H9 (cell line): ENCODE data around the gene SCAMP5. TPM values are rescaled to one million over a fixed set of nuclear protein-coding genes. Genes with fewer than 3 reads are reported as not detected.

ENCODE experiments used
- DNase-seq: peaks from one replicate; pipeline ENCODE4 v3.0.0-alpha.2; 2017
- H2AFZ ChIP-seq: one replicate; pipeline ENCODE4 v1.6.1; 2013; ENCODE audit warnings: mild to moderate bottlenecking, low read length, control low read depth, moderate library complexity
- H2AK5ac ChIP-seq: 2 replicates; pipeline ENCODE4 v1.6.1; 2013; ENCODE audit warnings: low read length, control low read depth, mixed read lengths; ENCODE audit not compliant: insufficient read length
- H2BK120ac ChIP-seq: one replicate; pipeline ENCODE4 v1.6.1; 2013; ENCODE audit warnings: low read depth, mild to moderate bottlenecking, low read length, control low read depth, inconsistent platforms; ENCODE audit not compliant: poor library complexity, severe bottlenecking
- H2BK12ac ChIP-seq: 2 replicates; pipeline ENCODE4 v1.6.1; 2013; ENCODE audit warnings: low read length, control low read depth, mixed read lengths, low read depth; ENCODE audit not compliant: insufficient read length
- H2BK15ac ChIP-seq: 2 replicates; pipeline ENCODE4 v1.6.1; 2013; ENCODE audit warnings: low read depth, low read length, control low read depth
- H2BK20ac ChIP-seq: one replicate; pipeline ENCODE4 v1.6.1; 2013; ENCODE audit warnings: low read depth, mild to moderate bottlenecking, low read length, control low read depth, inconsistent platforms; ENCODE audit not compliant: poor library complexity, severe bottlenecking
- H2BK5ac ChIP-seq: 2 replicates; pipeline ENCODE4 v1.6.1; 2013; ENCODE audit warnings: low read length, control low read depth, mixed read lengths; ENCODE audit not compliant: insufficient read length
- H3K14ac ChIP-seq: 2 replicates; pipeline ENCODE4 v1.6.1; 2013; ENCODE audit warnings: low read length, control low read depth; ENCODE audit not compliant: insufficient read depth
- H3K18ac ChIP-seq: 2 replicates; pipeline ENCODE4 v1.6.1; 2013; ENCODE audit warnings: low read depth, mild to moderate bottlenecking, mixed read lengths, low read length, control low read depth; ENCODE audit not compliant: insufficient read length
- H3K23ac ChIP-seq: 2 replicates; pipeline ENCODE4 v1.6.1; 2013; ENCODE audit warnings: low read length, control low read depth, mixed read lengths, low read depth; ENCODE audit not compliant: insufficient read length
- H3K23me2 ChIP-seq: 2 replicates; pipeline ENCODE4 v1.6.1; 2013; ENCODE audit warnings: low read depth, mild to moderate bottlenecking, mixed read lengths, low read length, control low read depth; ENCODE audit not compliant: insufficient read length, poor library complexity, severe bottlenecking
- H3K27ac ChIP-seq: 2 replicates; pipeline ENCODE4 v1.5.1; 2013; ENCODE audit warnings: low read length, control low read depth, mixed read lengths, low read depth; ENCODE audit not compliant: insufficient read length
- H3K27me3 ChIP-seq: 2 replicates; pipeline ENCODE4 v1.6.1; 2013; ENCODE audit warnings: low read length, control low read depth, inconsistent platforms; ENCODE audit not compliant: insufficient read depth
- H3K4ac ChIP-seq: 2 replicates; pipeline ENCODE4 v1.6.1; 2013; ENCODE audit warnings: low read depth, mild to moderate bottlenecking, control low read depth, inconsistent platforms, low read length, moderate library complexity
- H3K4me1 ChIP-seq: 2 replicates; pipeline ENCODE4 v1.6.1; 2013; ENCODE audit warnings: low read length, control low read depth, inconsistent platforms; ENCODE audit not compliant: insufficient read depth
- H3K4me2 ChIP-seq: 2 replicates; pipeline ENCODE4 v1.6.1; 2013; ENCODE audit warnings: low read length, control low read depth, mixed read lengths; ENCODE audit not compliant: insufficient read length, insufficient read depth
- H3K56ac ChIP-seq: 2 replicates; pipeline ENCODE4 v1.6.1; 2013; ENCODE audit warnings: low read depth, mild to moderate bottlenecking, mixed read lengths, low read length, control low read depth; ENCODE audit not compliant: insufficient read length
- H3K79me1 ChIP-seq: 2 replicates; pipeline ENCODE4 v1.6.1; 2013; ENCODE audit warnings: low read depth, mild to moderate bottlenecking, moderate library complexity, low read length, control low read depth, inconsistent platforms; ENCODE audit not compliant: insufficient read depth, poor library complexity, severe bottlenecking
- H3K79me2 ChIP-seq: 2 replicates; pipeline ENCODE4 v1.6.1; 2013; ENCODE audit warnings: low read length, control low read depth, inconsistent platforms; ENCODE audit not compliant: insufficient read depth
- H3K9ac ChIP-seq: 2 replicates; pipeline ENCODE4 v1.6.1; 2013; ENCODE audit warnings: low read length, control low read depth, mixed read lengths; ENCODE audit not compliant: insufficient read length; ENCODE audit errors: extremely low read depth
- H3K9me3 ChIP-seq: one replicate; pipeline ENCODE4 v1.6.1; 2013; ENCODE audit warnings: low read depth, low read length, inconsistent platforms; ENCODE audit not compliant: control insufficient read depth
- H3T11ph ChIP-seq: one replicate; pipeline ENCODE4 v1.6.1; 2013; ENCODE audit warnings: mild to moderate bottlenecking, low read length, control low read depth, inconsistent platforms
- H4K20me1 ChIP-seq: one replicate; pipeline ENCODE4 v1.6.1; 2013; ENCODE audit not compliant: control insufficient read depth, insufficient read length, insufficient read depth
- H4K5ac ChIP-seq: 2 replicates; pipeline ENCODE4 v1.6.1; 2013; ENCODE audit warnings: low read depth, mild to moderate bottlenecking, mixed read lengths, low read length, control low read depth; ENCODE audit not compliant: insufficient read length
- H4K8ac ChIP-seq: replicated peaks from 2 replicates; pipeline ENCODE4 v1.6.1; 2013; ENCODE audit warnings: low read length, control low read depth, mixed read lengths, low read depth; ENCODE audit not compliant: insufficient read length
- H4K91ac ChIP-seq: 2 replicates; pipeline ENCODE4 v1.6.1; 2013; ENCODE audit warnings: low read depth, mild to moderate bottlenecking, moderate library complexity, mixed read lengths, low read length, control low read depth; ENCODE audit not compliant: insufficient read length
- H3K27ac Mint-ChIP-seq, 3 experiments: 2 replicates in 2 of 3; 3 replicates in 1 of 3; pipeline ENCODE4 v1.8.0; 2020 to 2021; ENCODE audit warnings: mixed read lengths in 3 of 3, mild to moderate bottlenecking in 1 of 3, moderate library complexity in 1 of 3
- H3K27me3 Mint-ChIP-seq: 2 replicates; pipeline ENCODE4 v1.8.0; 2021; ENCODE audit warnings: low read depth, mild to moderate bottlenecking, moderate library complexity, mixed read lengths
- H3K36me3 Mint-ChIP-seq, 3 experiments: 2 replicates in 2 of 3; 3 replicates in 1 of 3; pipeline ENCODE4 v1.8.0; 2020 to 2021; ENCODE audit warnings: low read depth in 3 of 3, mixed read lengths in 3 of 3; ENCODE audit not compliant: insufficient read depth in 1 of 3
- H3K4me1 Mint-ChIP-seq, 2 experiments: 2 replicates each; pipeline ENCODE4 v1.8.0; 2020; ENCODE audit warnings: mixed read lengths in 2 of 2
- H3K4me3 Mint-ChIP-seq, 2 experiments: 2 replicates in 1 of 2; 3 replicates in 1 of 2; pipeline ENCODE4 v1.8.0; 2020 to 2021; ENCODE audit warnings: mild to moderate bottlenecking in 2 of 2, mixed read lengths in 2 of 2, moderate library complexity in 1 of 2
- H3K9me3 Mint-ChIP-seq, 2 experiments: 2 replicates in 1 of 2; 3 replicates in 1 of 2; pipeline ENCODE4 v1.8.0; 2020; ENCODE audit warnings: mild to moderate bottlenecking in 2 of 2, mixed read lengths in 2 of 2, moderate library complexity in 1 of 2
- WGBS: extraction: QIAGEN DNeasy Blood & Tissue Kit; methylation state at CpG from one replicate; pipeline ENCODE4 v1.1.7; 2013; ENCODE audit warnings: missing lambda C conversion rate, low lambda C conversion rate, mixed read lengths; ENCODE audit not compliant: insufficient read length; ENCODE audit errors: extremely low coverage; 5-methylcytosine and 5-hydroxymethylcytosine counted together
- total RNA-seq: library from RNA; stranded (reverse); gene quantifications from 2 replicates; pipeline ENCODE4 v1.2.1, GENCODE V29; 2021
- TF ChIP-seq, protein P1 (sequence below): fragments of 200-600 bp; sonication (generic); conservative IDR thresholded peaks from 3 replicates; pipeline ENCODE4 v1.8.0; 2021; ENCODE audit warnings: antibody characterized with exemption, mild to moderate bottlenecking

The SCAMP5 gene
- total RNA-seq, 1 experiment from 2014 or later: 47.8 TPM

DNA sequence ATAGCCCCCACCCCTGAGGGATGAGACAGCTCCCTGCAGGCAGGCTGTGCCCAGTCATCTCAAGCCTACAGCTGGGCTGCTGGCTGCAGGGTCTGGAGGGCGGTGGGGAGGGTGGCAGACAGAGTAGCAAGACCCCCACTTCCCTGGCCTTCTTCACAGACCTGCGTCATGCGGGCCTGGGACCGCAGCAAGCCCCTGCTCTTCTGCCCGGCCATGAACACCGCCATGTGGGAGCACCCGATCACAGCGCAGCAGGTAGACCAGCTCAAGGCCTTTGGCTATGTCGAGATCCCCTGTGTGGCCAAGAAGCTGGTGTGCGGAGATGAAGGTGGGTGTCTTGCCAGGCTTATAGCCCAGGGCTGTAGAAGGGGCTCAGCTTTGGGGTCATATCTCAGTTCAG, 53.0 kb downstream of the SCAMP5 start:
- no peak overlapping the region for H2BK5ac ChIP-seq
- no peak overlapping the region for H3T11ph ChIP-seq
- no peak overlapping the region for H4K5ac ChIP-seq
- DNase-seq: no peak
- peaks cover 15 to 28% (median 25%) of the 10 kb centered on the region in 3 experiments; a peak in 6 of 7 replicates for H3K36me3 Mint-ChIP-seq
- H2AFZ ChIP-seq: no peak overlapping the region
- no peaks in the 10 kb centered on the region for H3K9me3 ChIP-seq
- no peaks in the 10 kb centered on the region for H4K20me1 ChIP-seq
- no peaks in the 10 kb centered on the region for H3K27me3 Mint-ChIP-seq
- no peak overlapping the region for H3K4ac ChIP-seq
- no peak overlapping the region for H3K4me2 ChIP-seq
- TF ChIP-seq, protein P1, sequence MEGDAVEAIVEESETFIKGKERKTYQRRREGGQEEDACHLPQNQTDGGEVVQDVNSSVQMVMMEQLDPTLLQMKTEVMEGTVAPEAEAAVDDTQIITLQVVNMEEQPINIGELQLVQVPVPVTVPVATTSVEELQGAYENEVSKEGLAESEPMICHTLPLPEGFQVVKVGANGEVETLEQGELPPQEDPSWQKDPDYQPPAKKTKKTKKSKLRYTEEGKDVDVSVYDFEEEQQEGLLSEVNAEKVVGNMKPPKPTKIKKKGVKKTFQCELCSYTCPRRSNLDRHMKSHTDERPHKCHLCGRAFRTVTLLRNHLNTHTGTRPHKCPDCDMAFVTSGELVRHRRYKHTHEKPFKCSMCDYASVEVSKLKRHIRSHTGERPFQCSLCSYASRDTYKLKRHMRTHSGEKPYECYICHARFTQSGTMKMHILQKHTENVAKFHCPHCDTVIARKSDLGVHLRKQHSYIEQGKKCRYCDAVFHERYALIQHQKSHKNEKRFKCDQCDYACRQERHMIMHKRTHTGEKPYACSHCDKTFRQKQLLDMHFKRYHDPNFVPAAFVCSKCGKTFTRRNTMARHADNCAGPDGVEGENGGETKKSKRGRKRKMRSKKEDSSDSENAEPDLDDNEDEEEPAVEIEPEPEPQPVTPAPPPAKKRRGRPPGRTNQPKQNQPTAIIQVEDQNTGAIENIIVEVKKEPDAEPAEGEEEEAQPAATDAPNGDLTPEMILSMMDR: no peak
- H2BK120ac ChIP-seq: no peak overlapping the region
- no peak overlapping the region for H3K9ac ChIP-seq
- no peak overlapping the region for H3K27ac ChIP-seq
- no peaks in the 10 kb centered on the region for H3K79me1 ChIP-seq
- H4K8ac ChIP-seq: no peak overlapping the region
- no peak overlapping the region for H2BK20ac ChIP-seq
- no peak overlapping the region for H3K23ac ChIP-seq
- no peak overlapping the region for H2BK15ac ChIP-seq
- H2BK12ac ChIP-seq: no peak overlapping the region
- no peaks in the 10 kb centered on the region for H3K79me2 ChIP-seq
- no peak overlapping the region for H4K91ac ChIP-seq
- H2AK5ac ChIP-seq: no peak overlapping the region
- WGBS: no CpG with 5 or more reads among the region's 10 CpGs
- H3K4me3 Mint-ChIP-seq: no peak overlapping the region
- peaks cover 3 to 9% of the 10 kb centered on the region in 2 experiments; a peak in 3 of 4 replicates for H3K4me1 Mint-ChIP-seq
- no peak overlapping the region for H3K14ac ChIP-seq
- H3K23me2 ChIP-seq: no peaks in the 10 kb centered on the region
- no peaks in the 10 kb centered on the region for H3K4me1 ChIP-seq
- H3K56ac ChIP-seq: no peak overlapping the region
- H3K27me3 ChIP-seq: no peaks in the 10 kb centered on the region
- no peak overlapping the region for H3K18ac ChIP-seq
- no peaks in the 10 kb centered on the region for H3K9me3 Mint-ChIP-seq
- no peak overlapping the region; a peak in 1 of 7 replicates for H3K27ac Mint-ChIP-seq
